ENCODE measurements around the gene ZC2HC1B.

ZC2HC1B gene

DNA sequence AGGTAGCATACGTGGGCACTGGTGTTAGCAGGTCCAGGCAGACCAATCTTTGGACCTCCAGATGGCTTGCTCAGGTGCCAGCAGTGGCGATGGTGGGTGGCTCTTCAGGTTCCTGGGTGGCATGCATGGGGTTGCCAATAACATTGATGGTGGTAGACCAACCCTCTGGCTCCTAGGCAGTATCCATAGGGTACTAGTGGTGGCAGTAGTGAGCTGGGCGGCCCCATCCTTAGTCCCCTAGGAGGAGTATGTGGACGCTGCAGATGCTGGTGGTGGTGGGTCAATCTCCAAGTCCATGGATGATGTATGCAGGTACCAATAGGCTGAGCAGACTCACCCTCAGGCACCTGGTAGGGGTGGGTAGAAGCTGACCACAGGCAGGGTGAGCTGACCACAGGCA, 70.6 kb downstream of the ZC2HC1B start:
- DNase-seq (ENCODE audit: low spot score), result no peak

DNA sequence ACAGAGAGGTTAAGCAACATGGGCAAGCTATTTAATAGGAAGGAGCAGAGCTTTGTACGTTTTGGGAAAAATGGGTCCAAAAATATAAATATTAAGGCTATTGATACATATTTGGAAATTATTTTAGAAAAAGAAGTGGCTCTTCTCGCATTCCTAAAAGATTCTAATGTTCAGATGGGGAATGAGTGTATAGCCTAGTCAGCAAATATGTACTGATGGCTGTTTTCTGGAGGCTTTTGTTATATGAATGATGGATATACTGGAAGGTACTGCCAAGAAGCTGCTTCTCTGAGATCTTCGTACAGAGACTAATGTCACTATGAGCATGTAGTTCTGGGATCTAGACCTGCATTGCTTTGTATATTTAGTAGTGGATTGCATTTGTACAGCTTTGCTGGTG, 72.1 kb downstream of the ZC2HC1B start:
- DNase-seq (ENCODE audit: low spot score), result no peak

GRCh38 chr6:143936778-143937667, 72.7 kb downstream of the ZC2HC1B start:
- DNase-seq (ENCODE audit: low spot score), result no peak

DNA sequence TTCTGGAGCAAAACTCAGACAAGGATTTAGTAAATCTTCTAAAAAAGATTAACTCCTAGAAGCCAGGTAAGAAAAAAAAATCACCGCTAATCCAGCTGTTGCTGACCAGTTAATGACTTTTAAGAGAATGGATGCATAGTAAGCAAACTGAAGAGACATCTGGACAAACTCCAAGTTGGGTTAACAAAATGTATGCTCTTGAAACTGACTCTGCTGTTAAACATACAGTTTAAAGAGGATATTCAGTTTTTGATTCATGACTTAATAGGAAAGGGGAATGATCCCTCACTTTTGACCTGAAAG, 73.3 kb downstream of the ZC2HC1B start:
- DNase-seq (ENCODE audit: low spot score), result no peak

GRCh38 chr6:143939364-143939763, 75.1 kb downstream of the ZC2HC1B start:
- no peak for DNase-seq (ENCODE audit: low spot score)

DNA sequence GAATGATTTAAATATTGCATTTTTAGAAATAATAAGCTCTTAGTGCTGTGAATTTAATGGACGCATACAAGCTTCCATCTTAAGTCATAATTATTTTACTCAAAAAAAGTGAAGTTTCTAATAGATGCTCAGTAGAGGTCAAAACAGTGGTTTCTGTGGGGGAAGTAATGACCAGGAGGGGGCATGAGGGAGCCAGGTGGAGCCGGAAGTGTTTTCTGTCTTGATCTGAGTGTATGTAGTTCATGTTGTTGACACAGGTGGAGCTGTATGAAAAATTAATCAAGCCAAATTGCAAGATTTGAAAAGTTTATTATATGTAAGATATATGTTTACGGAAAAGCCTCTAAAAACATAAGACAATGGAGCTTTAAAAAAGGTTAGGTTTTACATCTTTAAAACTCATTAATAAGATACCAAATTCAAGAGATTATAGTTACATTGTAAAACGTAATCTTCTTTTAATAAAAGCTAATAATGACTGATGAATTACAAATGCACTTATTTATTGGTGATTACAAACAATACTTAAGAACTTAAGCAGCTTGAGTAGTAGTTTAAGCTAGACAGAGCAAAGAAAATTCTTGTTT, 75.8 kb downstream of the ZC2HC1B start:
- peak; percentile 33 for DNase-seq (ENCODE audit: low spot score)

DNA sequence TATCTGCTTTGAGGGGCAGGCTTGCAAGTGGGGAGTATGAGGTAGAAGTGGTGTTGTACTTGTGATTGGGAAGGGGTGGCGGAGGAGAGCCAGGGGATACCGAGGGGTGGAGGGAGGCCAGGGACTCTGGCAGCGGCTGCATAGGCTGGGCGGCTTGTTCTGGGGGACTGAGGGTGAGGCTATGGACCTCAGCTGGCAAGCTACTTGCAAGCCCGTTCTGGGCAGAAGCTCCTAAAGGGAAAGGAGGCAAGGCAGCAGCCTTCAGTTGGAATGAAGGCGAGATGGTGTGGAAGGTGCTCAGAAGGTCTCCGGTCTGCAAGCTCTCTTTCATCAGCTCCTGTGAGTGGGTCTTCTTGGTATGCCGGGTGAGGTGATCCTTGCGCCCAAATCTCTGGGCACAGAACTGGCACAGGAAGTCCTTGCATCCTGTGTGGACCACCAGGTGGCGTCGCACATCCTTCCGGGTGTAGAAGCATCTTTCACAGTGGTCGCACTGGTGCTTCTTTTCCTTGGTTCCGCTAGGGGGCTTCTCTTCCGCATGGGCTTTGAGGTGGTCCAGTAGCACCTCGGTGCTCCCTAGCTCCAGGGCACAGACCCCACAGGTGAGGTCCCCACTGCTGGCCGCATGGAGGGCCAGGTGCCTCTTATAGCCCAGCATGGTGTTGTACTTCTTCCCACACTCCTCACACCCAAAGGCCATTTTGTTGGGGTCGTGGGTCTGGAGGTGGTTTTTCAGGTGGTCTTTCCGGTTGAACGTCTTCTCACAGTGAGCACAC, 77.8 kb downstream of the ZC2HC1B start:
- peak; percentile 33 for DNase-seq (ENCODE audit: low spot score)

DNA sequence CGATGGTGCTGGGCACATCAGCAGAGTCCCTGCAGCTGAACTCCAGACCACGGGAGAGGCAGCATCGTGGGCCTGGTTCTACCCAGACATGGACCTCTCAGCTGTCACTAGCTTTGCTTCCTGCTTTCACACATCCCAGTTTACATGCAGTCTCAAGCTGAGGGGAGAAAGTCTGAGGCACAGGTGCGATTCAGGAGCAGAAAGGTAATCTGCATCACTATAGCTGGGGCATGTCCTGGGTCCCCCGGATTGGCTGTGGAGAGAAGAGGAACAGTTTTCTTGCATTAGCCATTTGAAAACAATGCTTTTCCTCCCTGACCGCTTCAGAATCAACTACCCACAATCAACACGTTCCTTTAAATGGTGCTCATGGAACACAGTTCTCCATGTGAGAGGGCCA, 83.9 kb downstream of the ZC2HC1B start:
- no peak for DNase-seq (ENCODE audit: low spot score)

DNA sequence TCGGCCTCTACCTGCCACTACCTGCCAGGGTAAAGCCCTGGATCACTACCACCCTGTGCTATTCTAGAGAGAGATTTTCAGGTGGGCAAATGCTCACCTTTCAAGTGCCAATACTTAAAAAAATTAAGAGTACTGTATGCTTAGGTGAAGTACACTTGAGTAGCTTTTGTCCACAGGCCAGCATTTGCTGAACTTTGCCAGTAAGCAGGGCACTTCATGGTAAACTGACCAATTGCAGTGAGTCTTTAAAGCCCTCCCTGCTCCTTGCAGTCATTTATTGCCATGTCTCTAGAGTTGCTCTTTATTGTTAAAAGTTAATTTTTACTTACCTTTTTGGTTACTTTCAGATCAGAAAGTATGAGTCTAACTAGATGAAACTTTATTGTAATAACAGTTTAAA, 85.3 kb downstream of the ZC2HC1B start:
- DNase-seq (ENCODE audit: low spot score), result no peak

- DNase-seq (ENCODE audit: low spot score), result no peak
These were observed 85.7 kb downstream of the ZC2HC1B start for GRCh38 chr6:143949962-143950361.

DNA sequence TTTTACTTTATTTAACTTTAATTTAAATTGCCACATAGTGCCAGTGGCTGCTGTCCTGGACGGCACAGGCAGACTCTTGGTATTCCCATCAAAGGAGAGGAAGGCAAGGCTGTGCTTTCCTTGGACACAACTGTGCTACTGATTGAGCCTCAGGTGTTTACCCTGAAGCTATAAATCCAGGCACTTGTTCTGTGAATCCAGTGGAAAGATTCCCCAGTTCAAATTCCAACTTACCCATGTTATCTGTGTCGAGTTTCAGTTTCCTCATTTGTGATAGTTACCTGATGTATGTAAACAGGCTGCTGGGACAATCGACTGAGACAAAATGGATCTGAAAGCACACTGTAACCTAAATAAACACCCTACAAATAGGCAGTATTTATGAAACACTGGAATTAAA, 86.6 kb downstream of the ZC2HC1B start:
- no peak for DNase-seq (ENCODE audit: low spot score)

DNA sequence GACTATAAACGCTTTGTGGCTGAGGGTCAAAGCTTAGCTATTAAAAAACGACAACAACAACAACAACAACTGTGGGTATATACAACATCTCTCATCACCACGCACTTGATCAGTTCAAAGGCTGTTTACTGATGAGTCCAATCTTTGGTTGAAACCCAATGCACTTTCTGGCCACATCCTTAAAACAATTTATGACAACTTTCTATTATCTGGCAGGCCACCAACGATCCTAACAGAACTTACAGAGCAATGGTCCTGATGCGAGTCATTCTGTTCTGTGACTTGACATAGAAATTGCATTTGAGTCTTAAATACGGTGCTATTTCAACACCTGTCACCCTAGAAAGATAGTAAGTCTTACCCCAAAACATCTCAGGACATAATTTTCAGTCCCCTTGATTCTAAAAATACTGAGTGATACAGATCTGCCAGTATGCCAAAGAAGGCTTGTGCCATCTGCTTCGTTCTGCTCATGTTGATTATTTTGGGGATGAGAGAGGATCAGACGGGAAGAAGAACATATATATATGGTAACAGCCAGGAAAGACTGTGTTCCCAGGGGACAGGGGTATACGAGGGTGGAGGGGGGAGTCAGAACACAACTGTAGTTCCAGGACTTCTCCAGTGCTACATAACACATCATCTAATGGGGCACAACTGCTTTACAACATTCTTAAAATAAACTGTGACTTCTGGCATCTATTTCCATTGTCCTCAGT, 87.9 kb downstream of the ZC2HC1B start:
- no peak for DNase-seq (ENCODE audit: low spot score)

DNA sequence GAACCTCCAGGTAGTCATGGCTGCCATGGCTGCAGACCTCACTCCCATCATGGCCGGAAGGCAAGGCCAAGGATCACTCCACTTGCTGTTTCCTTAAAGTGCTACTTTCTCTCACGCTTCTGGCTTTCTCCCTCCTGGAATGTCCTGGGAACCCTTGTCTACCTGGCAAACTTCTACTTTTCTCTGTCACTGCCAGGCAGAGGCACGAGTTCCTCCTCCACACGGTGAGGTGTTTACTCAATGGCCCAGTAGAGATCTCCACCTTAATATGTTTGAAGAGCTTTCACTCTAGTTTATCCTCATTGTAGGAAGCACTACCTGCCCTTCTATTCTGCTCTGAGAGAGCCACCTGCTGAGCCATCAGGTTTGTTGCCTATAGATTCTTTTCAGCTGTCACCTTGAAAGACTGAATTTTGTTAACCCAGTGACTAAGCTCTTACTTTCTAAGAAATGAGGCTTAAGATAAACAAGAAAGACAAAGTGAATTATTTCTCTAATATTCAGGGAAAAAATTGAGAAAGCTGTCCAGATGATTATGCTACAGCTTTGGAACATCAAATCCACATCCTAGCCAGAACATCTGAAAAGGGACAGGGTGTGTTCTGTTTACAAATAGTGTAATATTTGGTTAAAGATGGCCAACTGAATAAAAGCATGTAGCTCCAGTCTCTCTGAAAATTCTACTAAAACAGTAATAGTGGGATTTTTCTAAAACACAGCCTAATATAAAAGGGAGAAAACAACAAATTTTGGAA, 88.8 kb downstream of the ZC2HC1B start:
- DNase-seq (ENCODE audit: low spot score), result no peak

- no peak for DNase-seq (ENCODE audit: low spot score)
These were observed 89.6 kb downstream of the ZC2HC1B start for GRCh38 chr6:143953922-143954321.

DNA sequence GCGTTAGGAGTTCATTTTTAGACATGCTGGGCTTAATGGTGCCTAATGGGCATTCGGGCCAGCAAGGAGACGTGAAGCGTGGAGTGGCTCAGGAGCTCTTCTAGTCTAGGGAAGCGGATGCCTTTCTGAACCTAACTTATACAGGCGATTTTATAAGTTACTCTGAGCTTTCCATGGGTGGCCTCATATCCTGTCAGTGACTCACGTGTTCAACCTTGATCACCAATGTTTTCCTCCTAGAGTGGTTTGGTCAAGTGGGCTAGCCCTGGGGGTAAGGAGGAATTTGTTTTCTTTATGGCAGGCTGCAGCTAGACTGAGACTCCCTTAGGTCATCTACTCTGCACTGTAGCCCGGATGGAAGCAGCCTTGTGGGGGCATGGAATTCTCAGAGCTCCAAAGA, 91.7 kb downstream of the ZC2HC1B start:
- DNase-seq (ENCODE audit: low spot score), result no peak

- no peak for DNase-seq (ENCODE audit: low spot score)
These were observed 93.5 kb downstream of the ZC2HC1B start for GRCh38 chr6:143957679-143958274.

DNA sequence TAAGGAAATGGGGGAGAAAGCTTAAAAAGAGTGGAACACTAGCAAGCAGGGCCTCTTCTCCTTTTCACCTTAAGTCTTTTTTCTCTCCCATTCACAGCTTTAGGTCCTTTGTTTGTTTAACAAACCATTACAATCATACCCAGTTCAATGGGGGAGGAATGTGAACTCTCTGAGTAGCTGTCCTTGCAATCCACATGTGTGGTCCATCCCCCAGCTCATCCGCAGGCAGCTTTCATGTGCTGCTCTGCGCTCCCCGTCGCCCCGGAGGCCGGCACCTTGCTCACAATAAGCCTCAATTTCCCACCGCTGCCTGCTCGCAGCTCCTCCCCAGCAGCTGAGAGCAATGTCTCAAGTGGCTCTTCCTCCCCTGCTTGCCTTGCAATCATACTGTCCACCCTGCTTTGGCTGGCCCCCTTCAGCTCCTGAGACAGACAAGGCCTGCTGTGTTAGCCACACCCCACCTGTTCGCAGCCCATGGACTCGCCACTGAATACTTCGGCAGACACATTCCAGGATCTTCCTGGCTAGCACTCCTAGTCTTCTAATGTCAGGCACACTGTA, 94.6 kb downstream of the ZC2HC1B start:
- no peak for DNase-seq (ENCODE audit: low spot score)

DNA sequence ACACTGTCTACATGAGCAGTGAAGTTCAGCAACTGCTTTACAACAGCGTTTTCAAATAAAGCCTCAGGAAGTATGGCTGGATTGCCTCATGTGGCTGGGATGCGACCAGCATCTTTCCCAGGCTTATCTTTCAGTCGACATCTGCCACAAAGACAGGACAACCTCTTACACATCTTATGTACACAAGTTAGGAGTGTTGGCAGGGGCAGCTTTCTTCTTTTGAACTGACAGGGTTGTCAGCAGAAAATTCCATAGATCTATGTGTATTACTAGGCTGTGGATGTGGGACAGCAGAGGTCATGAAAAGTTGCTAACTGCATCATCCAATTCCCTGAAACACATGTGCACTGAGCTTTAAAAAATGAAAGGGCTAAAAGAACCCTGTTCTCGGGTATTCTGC, 95.7 kb downstream of the ZC2HC1B start:
- DNase-seq (ENCODE audit: low spot score), result no peak

DNA sequence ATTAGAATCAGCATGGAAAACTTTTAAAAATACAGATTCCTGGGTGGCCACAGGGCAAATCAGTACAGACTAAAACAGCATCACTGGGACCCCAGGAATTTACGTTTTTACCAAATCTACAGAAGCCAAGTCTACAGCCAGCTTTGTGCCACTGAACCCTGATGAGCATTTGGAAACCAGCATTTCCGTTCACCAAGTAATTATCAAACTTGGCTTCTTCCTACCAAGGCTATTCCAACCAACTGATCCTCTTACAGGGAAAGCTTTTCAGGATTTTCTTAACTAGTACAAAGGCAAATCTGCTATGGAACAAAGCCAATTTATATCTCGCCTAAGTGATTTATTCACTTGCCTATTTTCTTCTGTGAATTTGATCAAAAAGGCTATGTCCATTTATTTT, 96.8 kb downstream of the ZC2HC1B start:
- no peak for DNase-seq (ENCODE audit: low spot score)

DNA sequence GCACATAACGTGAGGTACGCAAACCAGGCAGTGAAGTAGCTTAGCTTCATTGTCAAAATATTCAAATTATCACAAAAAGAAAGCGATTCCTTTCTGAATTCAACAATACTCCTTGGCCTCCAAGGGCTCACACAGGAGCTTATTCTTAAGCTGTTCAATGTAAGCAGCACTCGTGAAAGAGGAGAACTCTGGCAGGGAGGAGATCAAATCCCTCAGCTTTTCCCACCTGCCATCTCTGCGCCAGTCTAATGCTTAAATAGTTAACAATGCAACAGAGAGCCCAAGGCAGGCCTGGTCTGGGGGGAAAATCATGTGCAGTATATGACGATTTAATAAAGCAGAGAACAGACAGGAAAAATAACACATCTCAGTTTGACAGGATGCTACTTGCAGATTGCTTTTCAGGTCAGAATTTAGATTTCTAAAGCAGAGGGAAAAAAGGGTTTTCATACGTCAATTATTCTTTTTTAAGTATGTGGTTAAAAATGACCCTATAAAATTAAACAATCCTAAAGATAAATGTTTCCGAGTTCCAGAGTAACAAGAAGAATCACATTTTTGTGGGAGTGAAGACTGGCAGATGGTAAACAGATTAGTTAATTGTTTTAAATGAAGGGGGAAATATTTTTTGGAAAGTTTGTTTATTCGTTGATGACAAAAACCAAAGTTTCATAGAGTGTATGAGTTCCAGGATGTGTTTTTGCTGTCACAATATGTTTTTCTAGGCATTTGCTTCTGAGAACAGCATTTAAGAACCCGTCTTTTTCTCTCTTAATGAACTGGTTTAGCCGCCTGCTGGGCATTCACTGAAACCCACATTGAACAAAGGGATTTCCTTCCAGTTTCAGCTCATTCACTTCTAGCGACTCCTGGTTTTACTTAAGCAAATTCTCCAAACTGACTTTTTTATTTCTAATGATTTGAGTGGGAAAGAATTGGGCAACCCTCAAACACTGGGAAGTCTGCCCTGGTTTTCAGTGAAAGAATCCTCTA, 97.9 kb downstream of the ZC2HC1B start:
- peak; percentile 19 for DNase-seq (ENCODE audit: low spot score)
